T-helper 9 cell (primary cell): Measurements from ENCODE around the gene SPIB.
A peak's percentile ranks its signal among the peaks of the same experiment; 100 is the strongest.

Experiments used
- DNase-seq: peaks from one replicate; pipeline ENCODE4 v3.0.0-alpha.2; 2020

Gene SPIB

DNA sequence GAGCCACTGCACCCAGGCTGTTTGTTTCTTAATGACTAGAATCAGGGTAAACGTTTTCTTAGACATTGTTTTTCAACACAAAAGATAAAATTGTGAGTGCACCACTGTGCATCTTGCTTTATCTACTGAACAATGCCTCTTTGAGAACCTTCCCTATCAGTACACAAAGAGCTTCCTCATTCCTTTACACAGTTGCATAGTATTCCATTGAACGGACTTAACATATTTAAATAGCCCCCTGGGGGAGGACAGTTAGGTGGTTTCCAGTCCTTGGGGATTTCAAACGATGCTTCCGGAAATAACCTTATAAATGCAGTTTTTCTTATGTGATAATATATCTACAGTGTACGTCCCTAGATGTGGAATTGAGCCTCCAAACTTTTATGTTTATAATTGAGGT, 26.0 kb upstream of the SPIB start:
- DNase-seq: no peak

DNA sequence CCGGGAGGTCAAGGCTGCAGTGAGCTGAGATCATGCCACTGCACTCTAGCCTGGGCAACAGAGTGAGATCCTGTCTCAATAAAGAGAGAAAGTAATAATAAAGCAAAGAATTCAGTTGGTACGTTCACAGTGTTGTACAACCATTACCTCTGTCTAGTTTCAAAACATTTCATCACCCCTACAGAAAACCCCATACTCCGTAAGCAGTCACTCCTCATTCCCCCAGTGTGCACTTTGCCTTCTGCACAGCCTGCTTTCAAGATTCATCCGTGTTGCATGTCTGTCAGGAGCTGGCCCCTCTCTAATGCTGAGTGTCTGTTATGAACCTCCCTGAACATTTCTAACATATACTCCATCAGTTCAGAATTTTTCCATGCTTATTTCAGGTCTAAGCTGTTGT, 25.1 kb upstream of the SPIB start:
- DNase-seq: no peak

DNA sequence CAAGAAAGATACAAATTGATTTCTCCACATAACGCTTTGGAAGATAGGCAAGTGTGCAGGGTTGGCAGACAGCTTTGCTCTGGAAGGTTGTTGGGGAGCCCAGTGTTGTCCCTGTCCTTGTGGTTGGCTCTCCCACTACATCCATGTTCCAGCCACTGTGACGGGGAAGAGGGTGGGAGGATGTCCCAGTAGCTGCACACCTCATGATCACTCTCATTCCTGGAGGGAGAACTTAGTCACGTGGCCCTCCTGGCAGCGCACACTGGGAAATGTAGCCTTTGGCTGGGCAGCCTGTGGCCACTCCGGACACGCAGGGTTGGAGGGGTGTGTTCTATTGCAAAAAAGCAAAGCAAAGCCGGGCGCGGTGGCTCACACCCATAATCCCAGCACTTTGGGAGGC, 24.7 kb upstream of the SPIB start:
- DNase-seq: no peak

- DNase-seq: no peak
Measured at GRCh38 chr19:50398675-50399367, 19.9 kb upstream of the SPIB start.

- DNase-seq: no peak
Measured at GRCh38 chr19:50399368-50399745, 19.4 kb upstream of the SPIB start.

DNA sequence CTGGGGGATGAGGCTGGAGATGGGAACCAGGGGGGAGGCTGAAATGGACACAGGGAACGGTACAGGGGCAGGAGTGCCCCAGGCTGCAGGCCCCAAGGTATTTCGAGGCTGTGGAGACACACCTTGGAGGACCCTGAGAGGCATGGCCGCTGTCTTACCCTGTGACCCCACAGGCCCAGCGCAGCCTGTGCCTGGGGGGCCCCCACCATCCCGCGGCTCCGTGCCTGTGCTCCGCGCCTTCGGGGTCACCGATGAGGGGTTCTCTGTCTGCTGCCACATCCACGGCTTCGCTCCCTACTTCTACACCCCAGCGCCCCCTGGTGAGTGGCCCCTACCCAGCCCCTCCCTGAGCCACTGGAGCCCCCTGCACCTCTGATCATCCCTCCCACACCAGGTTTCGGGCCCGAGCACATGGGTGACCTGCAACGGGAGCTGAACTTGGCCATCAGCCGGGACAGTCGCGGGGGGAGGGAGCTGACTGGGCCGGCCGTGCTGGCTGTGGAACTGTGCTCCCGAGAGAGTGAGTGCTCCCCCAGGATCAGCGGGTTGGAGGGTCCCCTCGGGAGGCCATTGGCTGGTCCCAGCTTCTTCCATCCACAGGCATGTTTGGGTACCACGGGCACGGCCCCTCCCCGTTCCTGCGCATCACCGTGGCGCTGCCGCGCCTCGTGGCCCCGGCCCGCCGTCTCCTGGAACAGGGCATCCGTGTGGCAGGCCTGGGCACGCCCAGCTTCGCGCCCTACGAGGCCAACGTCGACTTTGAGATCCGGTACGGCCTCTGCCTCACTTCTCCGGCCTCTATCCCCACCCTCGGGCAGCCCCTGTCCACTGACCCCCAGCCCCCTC, 16.9 kb upstream of the SPIB start:
- no peak for DNase-seq

GRCh38 chr19:50402544-50403301, 16.0 kb upstream of the SPIB start:
- no peak for DNase-seq

DNA sequence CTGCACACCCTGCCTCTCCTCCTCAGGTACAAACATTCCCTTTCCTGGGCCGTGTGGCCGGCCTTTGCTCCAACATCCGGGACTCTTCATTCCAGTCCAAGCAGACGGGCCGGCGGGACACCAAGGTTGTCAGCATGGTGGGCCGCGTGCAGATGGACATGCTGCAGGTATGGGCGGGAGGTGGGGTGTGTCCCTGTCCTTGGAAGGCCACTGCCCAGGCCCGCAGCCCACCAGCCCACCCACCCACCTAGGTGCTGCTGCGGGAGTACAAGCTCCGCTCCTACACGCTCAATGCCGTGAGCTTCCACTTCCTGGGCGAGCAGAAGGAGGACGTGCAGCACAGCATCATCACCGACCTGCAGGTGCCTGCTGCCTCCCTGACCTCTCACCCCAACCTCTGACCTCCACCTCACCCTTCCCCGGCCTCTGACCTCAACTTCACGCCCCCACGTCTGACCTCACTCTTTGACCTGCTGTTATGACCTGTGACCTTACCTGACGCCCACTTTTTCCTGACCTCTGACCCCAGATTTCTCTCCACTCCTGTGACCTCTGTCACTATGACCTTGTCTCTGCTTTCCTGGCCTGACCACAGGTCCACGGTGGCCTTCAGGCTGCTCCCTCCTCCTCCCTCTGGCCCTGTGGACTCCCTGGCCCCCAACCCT, 12.4 kb upstream of the SPIB start:
- no peak for DNase-seq

DNA sequence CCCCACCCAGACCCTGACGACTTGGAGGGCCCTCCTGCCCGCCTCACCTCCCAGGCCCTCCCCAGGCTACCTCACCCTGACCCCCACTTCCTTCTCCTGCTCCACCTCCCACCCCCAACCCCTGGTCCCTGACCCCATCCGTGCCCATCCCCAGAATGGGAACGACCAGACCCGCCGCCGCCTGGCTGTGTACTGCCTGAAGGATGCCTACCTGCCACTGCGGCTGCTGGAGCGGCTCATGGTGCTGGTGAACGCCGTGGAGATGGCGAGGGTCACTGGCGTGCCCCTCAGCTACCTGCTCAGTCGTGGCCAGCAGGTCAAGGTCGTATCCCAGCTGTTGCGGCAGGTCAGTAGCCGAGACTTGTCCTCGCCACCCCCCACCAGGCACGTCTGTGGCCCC, 11.9 kb upstream of the SPIB start:
- DNase-seq: no peak

DNA sequence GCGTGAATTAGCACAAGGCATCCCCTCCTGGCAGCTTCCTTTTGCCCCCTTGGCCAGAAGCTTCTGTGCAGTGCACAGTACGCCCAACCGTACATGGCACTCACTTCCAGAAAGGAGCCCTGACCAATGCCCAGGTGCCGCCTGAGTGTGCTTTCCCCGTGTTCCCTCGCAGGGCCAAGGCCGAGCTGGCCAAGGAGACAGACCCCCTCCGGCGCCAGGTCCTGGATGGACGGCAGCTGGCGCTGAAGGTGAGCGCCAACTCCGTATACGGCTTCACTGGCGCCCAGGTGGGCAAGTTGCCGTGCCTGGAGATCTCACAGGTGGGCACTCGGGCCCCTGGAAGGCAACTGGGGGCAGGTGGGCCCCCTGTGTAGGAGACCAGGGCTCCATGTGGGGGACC, 9.4 kb upstream of the SPIB start:
- DNase-seq: no peak

- DNase-seq: no peak
Measured at GRCh38 chr19:50410109-50410508, 8.6 kb upstream of the SPIB start.

- no peak for DNase-seq
Measured at GRCh38 chr19:50412419-50412818, 6.3 kb upstream of the SPIB start.

DNA sequence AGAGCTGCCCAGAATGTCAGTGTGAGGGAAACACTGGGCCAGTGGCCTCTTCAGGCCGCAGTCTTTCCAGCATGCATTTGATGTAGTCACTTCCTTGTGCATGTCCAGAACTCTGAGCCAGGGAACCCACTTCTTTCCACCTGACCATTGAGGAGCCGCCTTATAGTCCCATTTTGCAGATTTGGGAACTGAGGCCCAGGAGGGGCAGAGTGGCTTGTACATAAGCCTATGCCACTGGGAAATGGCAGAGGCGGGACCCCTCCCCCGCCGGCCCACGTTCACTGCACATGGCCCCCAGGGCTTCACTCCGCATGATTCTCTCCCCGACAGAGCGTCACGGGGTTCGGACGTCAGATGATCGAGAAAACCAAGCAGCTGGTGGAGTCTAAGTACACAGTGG, 5.6 kb upstream of the SPIB start:
- no peak for DNase-seq

GRCh38 chr19:50413531-50413930, 5.2 kb upstream of the SPIB start:
- DNase-seq: no peak

GRCh38 chr19:50414864-50415660, 3.7 kb upstream of the SPIB start:
- peak; percentile 72 for DNase-seq

DNA sequence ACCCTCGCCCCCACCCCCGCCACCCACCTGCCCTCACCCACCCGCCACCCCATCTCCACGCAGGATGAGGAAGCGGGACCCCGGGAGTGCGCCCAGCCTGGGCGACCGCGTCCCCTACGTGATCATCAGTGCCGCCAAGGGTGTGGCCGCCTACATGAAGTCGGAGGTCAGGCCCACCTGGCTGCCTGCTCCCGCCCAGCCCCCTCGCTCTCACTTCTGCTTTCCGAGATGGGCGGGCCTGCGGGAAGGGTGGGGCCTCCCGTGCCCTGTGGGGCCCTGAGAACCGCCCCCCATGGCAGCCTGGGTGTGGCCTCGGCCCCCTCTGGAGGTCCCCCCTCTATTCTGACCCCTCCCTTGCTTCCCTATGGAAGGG, 3.1 kb upstream of the SPIB start:
- DNase-seq: no peak

- no peak for DNase-seq
Measured at GRCh38 chr19:50416034-50416977, 2.4 kb upstream of the SPIB start.

- DNase-seq: no peak
Measured at GRCh38 chr19:50417111-50418081, 1.3 kb upstream of the SPIB start.

DNA sequence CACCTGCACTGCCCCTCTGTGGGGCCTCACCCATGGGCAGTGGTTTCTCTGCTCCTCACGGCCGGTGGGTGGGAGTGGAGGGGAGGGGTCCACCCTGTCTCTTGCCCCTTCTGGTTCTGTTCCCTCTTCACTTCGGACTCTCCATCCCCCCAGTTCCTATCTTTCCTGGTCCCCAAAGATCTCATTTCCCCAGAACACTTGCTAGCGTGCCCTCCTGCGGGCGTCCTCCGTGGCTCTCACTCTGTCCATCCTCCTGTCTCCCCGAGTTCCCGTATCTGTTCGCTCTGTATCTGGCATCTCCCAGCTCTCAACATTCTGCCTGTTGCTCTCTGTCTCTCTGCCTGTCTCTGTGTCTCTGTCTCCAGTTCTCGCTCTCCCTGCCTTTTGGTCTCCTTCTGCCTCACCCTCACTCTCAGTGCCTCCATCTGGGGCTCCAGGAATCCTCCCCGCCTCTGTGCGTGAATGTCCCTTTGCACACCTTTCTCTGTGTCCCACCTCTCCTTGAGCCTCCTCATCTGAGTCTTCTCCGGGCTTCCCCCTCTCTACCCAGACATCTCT, 363 bp downstream of the SPIB start:
- no peak for DNase-seq
